HepG2 (cell line): ENCODE measurements around the gene FHIP1B. TPM values are rescaled to one million over a fixed set of nuclear protein-coding genes. Genes with fewer than 3 reads are reported as not detected.

Experiments used
- DMAP1 ChIP-seq: IDR thresholded peaks from 2 replicates; pipeline ENCODE4 v1.6.1; 2016
- FOXA3 ChIP-seq: IDR thresholded peaks from 2 replicates; pipeline ENCODE4 v1.6.1; 2016; ENCODE audit warnings: missing genetic modification reagents, missing compliant biosample characterization
- GABPB1 ChIP-seq: IDR thresholded peaks from 2 replicates; pipeline ENCODE4 v1.6.1; 2016; ENCODE audit warnings: mild to moderate bottlenecking, missing genetic modification reagents, moderate library complexity, missing compliant biosample characterization
- HNF1A ChIP-seq, 2 experiments: sonication (generic) in 1 of 2; formaldehyde crosslinking in 1 of 2; IDR thresholded peaks; 2 replicates each; pipeline versions ENCODE4 v1.4.0 to v1.6.1; 2016 to 2020; ENCODE audit warnings: borderline replicate concordance in 1 of 2, low read depth in 1 of 2, mild to moderate bottlenecking in 1 of 2, missing genetic modification reagents in 1 of 2
- KDM5A ChIP-seq: fragments of 200-600 bp; sonication (generic); IDR thresholded peaks from 2 replicates; pipeline ENCODE4 v1.7.0; 2018; ENCODE audit warnings: antibody characterized with exemption, mild to moderate bottlenecking, low read length, borderline replicate concordance
- ZNF574 ChIP-seq: sonication (generic); formaldehyde crosslinking; IDR thresholded peaks from 2 replicates; pipeline ENCODE4 v1.4.0; 2020; ENCODE audit warnings: missing genetic modification reagents
- polyA plus RNA-seq, 8 experiments: library from polyadenylated mRNA; depleted of rRNA in 3 of 8; stranded (reverse) in 7 of 8; unstranded in 1 of 8; fragments of >200 nt; fragmentation: Illumina TruSeq in 4 of 8; extraction: Trizol in 4 of 8; gene quantifications; 2 replicates each; pipeline versions ENCODE4 v1.2.1 to v1.2.3, GENCODE V29; 2011 to 2016; ENCODE audit warnings: low read depth in 4 of 8, missing spikeins in 1 of 8, mixed read lengths in 1 of 8; ENCODE audit not compliant: insufficient read depth in 1 of 8
- total RNA-seq, 5 experiments: library from RNA; depleted of rRNA; stranded (reverse); fragments of >200 nt; fragmentation: Illumina TruSeq; extraction: Trizol; gene quantifications; 2 replicates each; pipeline ENCODE4 v1.2.3, GENCODE V29; 2016; ENCODE audit warnings: low read depth in 1 of 5
- TF ChIP-seq, protein P1 (sequence below): sonication (generic); formaldehyde crosslinking; IDR thresholded peaks from 2 replicates; pipeline ENCODE4 v1.4.0; 2020; ENCODE audit warnings: missing genetic modification reagents, borderline replicate concordance
- TF ChIP-seq, protein P2 (sequence below): sonication (generic); formaldehyde crosslinking; conservative IDR thresholded peaks from 2 replicates; pipeline ENCODE4 v1.4.0; 2020; ENCODE audit warnings: mild to moderate bottlenecking, missing genetic modification reagents, moderate library complexity
- TF ChIP-seq, protein P3 (sequence below): sonication (generic); formaldehyde crosslinking; IDR thresholded peaks from 2 replicates; pipeline ENCODE4 v1.5.1; 2020; ENCODE audit warnings: missing genetic modification reagents, mild to moderate bottlenecking, borderline replicate concordance

FHIP1B gene
- total and polyA plus RNA-seq, 2 of the 13 experiments (the other 11 are each of a cell fraction or from before 2014, with no cell fraction given): 14.1 to 18.6 TPM

DNA sequence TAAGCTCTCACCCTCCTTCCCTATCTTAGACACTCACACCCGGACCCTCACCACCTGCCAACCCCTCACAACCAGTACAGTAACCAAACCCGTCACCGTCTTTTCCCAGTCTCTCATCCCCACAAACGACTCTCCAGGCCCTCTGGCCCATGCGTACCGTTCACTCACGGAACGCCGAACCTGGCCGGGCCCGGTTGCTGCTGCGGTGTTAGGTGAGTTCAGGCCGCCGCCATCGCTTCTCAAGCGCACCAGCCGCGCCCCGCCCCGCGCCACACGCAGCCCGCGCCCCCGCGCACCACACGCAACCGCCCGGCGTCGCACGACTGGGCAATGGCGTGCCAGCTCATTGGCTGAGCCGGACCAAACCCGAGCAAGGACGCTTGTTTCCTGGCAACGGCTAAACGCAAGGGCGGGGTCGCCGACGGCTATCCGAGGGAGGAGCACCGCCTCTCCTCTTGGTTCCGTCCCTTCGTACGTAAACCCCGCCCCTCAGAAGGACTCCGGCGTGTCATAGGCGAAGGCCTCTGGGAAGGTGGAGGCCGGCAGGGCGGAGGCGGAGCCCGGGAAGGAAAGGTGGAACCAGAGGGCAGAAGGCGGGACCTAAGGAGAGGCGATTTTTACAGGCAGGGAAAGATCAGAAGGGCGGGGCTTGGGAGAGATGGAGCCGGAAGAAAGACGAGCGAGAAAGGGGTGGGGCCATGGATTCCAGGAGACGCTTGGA, at the start of gene FHIP1B (continued):
- TF ChIP-seq, protein P1, sequence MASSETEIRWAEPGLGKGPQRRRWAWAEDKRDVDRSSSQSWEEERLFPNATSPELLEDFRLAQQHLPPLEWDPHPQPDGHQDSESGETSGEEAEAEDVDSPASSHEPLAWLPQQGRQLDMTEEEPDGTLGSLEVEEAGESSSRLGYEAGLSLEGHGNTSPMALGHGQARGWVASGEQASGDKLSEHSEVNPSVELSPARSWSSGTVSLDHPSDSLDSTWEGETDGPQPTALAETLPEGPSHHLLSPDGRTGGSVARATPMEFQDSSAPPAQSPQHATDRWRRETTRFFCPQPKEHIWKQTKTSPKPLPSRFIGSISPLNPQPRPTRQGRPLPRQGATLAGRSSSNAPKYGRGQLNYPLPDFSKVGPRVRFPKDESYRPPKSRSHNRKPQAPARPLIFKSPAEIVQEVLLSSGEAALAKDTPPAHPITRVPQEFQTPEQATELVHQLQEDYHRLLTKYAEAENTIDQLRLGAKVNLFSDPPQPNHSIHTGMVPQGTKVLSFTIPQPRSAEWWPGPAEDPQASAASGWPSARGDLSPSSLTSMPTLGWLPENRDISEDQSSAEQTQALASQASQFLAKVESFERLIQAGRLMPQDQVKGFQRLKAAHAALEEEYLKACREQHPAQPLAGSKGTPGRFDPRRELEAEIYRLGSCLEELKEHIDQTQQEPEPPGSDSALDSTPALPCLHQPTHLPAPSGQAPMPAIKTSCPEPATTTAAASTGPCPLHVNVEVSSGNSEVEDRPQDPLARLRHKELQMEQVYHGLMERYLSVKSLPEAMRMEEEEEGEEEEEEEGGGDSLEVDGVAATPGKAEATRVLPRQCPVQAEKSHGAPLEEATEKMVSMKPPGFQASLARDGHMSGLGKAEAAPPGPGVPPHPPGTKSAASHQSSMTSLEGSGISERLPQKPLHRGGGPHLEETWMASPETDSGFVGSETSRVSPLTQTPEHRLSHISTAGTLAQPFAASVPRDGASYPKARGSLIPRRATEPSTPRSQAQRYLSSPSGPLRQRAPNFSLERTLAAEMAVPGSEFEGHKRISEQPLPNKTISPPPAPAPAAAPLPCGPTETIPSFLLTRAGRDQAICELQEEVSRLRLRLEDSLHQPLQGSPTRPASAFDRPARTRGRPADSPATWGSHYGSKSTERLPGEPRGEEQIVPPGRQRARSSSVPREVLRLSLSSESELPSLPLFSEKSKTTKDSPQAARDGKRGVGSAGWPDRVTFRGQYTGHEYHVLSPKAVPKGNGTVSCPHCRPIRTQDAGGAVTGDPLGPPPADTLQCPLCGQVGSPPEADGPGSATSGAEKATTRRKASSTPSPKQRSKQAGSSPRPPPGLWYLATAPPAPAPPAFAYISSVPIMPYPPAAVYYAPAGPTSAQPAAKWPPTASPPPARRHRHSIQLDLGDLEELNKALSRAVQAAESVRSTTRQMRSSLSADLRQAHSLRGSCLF: no peak
- peak; percentile 75; the same call in 1 of the 2 replicates for TF ChIP-seq ZNF574 (CRISPR knock-in tag)
- TF ChIP-seq DMAP1 (CRISPR knock-in tag): peak; percentile 71
- TF ChIP-seq, protein P2, sequence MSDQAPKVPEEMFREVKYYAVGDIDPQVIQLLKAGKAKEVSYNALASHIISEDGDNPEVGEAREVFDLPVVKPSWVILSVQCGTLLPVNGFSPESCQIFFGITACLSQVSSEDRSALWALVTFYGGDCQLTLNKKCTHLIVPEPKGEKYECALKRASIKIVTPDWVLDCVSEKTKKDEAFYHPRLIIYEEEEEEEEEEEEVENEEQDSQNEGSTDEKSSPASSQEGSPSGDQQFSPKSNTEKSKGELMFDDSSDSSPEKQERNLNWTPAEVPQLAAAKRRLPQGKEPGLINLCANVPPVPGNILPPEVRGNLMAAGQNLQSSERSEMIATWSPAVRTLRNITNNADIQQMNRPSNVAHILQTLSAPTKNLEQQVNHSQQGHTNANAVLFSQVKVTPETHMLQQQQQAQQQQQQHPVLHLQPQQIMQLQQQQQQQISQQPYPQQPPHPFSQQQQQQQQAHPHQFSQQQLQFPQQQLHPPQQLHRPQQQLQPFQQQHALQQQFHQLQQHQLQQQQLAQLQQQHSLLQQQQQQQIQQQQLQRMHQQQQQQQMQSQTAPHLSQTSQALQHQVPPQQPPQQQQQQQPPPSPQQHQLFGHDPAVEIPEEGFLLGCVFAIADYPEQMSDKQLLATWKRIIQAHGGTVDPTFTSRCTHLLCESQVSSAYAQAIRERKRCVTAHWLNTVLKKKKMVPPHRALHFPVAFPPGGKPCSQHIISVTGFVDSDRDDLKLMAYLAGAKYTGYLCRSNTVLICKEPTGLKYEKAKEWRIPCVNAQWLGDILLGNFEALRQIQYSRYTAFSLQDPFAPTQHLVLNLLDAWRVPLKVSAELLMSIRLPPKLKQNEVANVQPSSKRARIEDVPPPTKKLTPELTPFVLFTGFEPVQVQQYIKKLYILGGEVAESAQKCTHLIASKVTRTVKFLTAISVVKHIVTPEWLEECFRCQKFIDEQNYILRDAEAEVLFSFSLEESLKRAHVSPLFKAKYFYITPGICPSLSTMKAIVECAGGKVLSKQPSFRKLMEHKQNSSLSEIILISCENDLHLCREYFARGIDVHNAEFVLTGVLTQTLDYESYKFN: peak; percentile 50; the same call in 1 of the 2 replicates
- TF ChIP-seq KDM5A: peak; percentile 32; the same call in 1 of the 2 replicates
- peak; percentile 78 for TF ChIP-seq GABPB1
- TF ChIP-seq, protein P3, sequence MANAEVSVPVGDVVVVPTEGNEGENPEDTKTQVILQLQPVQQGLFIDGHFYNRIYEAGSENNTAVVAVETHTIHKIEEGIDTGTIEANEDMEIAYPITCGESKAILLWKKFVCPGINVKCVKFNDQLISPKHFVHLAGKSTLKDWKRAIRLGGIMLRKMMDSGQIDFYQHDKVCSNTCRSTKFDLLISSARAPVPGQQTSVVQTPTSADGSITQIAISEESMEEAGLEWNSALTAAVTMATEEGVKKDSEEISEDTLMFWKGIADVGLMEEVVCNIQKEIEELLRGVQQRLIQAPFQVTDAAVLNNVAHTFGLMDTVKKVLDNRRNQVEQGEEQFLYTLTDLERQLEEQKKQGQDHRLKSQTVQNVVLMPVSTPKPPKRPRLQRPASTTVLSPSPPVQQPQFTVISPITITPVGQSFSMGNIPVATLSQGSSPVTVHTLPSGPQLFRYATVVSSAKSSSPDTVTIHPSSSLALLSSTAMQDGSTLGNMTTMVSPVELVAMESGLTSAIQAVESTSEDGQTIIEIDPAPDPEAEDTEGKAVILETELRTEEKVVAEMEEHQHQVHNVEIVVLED: peak; percentile 100
- no peak for TF ChIP-seq HNF1A (IDR thresholded peaks at IDR 0.05; ENCODE audit: low read depth)
- peak; percentile 34; the same call in 1 of the 2 replicates for TF ChIP-seq HNF1A (CRISPR knock-in tag; IDR thresholded peaks at IDR 0.05; ENCODE audit: borderline replicate concordance)
- TF ChIP-seq FOXA3 (CRISPR knock-in tag): peak; percentile 44; the same call in 1 of the 2 replicates
